Limb (tissue), 2 donors: Measurements from ENCODE around the gene ME3.
A peak's percentile ranks its signal among the peaks of the same experiment; 100 is the strongest.

ENCODE experiments used
- DNase-seq, 2 donors: peaks; one replicate each; pipeline ENCODE4 v3.0.0-alpha.2; 2016; ENCODE audit errors: extremely low spot score in 2 of 2

Gene ME3

GRCh38 chr11:86692746-86693145, 20.3 kb upstream of the ME3 start:
- no peak for DNase-seq

- DNase-seq: no peak
Measured at GRCh38 chr11:86692317-86692716, 19.9 kb upstream of the ME3 start.

- DNase-seq: no peak
Measured at GRCh38 chr11:86688398-86689179, 16.2 kb upstream of the ME3 start.

GRCh38 chr11:86687185-86687778, 14.9 kb upstream of the ME3 start:
- no peak for DNase-seq

DNA sequence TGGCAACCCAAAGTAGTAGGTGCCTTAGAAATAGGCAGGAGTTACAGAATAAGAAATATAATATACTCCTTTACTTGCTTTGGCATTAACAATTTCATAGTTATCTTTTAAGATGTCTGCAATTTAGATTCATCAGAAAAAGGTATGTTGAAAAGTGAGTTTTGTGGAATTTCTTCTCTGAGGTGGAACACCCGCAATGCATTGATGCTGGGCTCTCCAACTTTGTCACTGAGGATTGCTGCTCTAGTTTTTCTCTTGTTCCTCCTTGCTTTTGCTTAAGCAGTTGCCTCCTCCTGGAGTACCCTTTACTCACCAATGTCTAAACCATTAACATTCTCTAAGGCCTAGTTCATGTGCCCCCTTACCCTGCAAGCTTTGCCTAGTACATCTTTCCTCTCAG, 14.1 kb upstream of the ME3 start:
- DNase-seq: no peak

GRCh38 chr11:86681483-86681756, 9.0 kb upstream of the ME3 start:
- DNase-seq: no peak

- DNase-seq: no peak
Measured at GRCh38 chr11:86680716-86681482, 8.5 kb upstream of the ME3 start.

DNA sequence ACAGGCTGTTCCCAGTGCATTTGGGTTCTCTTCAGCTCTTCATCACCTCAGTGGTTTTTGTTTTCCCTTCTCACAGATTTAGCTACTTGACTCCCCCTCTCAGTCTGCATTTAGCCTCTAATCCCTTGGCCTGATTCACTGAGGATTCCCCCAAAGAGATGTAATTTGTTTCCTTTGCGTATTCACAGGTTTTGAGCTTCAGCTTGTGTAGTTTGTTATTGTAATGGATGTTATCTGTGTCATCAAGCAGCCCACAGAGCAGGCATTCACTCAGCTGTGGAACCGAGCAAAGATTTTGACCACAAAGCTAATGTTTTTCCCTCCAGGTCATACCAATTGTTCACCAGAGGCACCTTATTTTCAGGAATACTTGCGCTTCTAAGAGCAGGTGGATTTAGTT, 6.4 kb upstream of the ME3 start:
- no peak for DNase-seq

DNA sequence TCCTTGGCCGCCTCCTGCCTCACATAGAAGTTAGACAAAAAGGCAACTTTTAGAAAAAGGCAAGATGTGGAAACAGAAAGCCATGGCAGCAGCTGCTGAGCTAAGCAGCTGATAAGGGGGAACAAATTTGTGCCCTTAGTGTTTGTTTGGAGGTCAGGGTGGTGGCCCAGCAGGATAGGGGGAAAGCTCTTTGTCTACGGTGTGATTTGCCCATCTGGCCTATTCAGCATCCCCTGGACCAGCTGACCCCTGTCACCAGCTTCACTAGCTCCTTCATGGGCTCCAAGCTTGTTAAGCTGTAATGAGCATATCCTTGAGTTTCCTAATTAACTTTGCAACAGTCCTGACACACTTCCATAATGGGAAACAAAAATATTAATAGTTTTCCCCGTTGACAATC, 5.9 kb upstream of the ME3 start:
- no peak for DNase-seq

DNA sequence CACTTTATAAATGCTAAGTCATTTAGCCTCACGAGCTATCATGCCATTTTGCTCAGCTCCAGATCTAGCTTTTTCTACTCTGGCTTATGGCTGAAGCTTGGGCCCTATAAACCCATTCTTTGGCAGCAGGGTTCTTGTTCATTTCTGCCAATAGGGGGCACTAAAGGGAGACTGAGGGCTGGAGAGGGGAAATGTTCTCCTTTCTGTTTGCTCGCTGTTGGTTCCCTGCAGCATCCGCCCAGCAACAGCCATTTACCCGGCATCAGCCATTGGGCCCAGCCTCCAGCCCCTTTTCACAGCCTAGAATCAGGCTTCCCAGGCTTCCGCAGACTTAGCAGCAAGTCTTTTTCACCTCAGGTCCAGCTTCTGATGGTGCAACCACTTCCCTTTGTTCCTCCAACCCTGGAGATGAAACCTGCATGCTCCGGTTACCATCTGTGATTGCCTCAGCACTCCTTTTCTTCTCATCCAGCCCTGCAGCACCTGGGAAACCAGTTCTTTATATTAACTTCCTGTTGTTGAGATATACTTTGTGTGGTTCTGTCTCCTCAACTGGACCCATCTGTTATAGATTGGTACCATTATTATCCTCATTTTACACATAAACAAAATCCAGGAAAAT, 4.2 kb upstream of the ME3 start:
- no peak for DNase-seq

GRCh38 chr11:86676010-86676409, 3.6 kb upstream of the ME3 start:
- DNase-seq: no peak

DNA sequence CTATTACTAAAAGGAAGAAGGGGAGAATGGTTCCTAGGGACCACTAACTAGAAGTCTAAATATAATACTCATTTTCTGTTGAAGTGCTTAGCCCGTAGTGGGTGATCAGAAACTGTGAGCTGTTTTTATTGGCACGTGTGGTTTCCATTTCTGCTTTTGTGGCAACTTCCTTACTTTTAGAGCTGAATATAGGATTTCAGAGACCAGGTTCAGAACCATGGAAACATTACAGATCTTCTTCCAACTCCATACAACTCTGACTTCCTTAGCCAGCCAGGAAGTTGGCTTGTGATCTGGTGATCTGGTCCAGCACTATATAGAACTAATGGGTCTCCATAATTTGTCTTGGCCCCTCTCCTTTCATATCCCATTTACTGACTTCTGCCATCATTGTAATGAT, 2.6 kb upstream of the ME3 start:
- DNase-seq: peak in 1 of 2 donors; percentile 39

GRCh38 chr11:86673872-86674750, 1.7 kb upstream of the ME3 start:
- DNase-seq: no peak

DNA sequence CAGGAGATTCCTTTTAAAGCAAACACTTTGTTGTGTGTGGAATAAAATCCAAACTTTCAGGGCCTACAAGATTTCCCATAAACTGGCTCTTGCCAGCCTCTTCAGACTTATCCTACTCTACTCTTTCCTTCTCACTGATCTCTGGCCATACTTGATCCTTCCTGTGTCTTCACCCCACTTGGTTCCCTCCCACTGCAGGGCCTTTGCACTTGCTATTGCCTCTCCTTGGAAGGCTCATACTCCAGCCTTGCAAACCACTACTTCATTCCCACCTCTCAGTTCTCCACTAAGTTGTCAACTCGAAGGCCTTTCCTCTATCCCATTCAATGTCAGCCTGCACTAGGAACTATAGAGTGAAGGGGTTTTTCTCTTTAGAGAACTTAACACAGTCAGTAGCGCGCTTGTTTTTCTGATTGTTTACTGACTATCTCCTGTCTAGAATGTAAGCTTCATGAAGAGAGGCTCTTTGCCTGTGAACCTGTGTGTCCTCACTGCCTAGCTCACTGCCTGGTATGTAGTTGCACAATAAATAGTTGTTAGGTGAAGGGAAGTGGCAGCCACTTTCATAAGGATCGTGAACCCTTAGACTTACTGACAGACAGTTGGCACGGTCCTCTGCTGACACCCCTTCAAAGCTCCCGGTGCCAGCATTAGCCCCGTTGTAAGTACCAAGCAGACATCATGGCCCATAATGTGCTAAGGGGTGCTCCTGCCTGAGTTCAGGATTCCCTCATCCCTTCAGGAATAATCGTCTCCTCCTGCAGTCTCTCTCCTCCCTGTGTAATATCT, 833 bp upstream of the ME3 start:
- no peak for DNase-seq

DNA sequence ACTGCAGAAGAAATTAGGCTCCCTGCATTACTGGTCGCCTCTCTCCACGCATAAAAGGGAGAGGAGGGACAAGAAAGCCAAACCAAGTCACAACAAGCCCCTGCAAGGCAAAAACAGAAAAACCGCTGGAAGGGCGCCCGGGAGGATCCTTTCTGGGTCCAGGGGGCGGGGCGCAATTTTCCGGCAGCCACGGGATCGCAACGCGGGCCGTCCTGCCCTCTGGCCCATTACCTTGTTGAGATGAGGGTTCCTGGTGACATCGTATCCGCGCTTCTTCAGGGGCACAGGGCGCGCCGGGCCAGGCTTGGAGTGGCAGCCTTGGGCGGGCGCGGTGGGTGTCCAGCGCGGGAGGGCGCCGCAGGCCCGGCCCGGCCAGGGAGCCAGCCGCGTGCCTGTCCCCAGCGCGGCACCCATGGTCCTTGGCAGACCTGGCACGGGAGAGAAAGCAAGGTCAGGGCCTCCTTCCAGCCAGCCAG, 847 bp downstream of the ME3 start:
- peak in 1 of 2 donors; percentile 72 for DNase-seq

DNA sequence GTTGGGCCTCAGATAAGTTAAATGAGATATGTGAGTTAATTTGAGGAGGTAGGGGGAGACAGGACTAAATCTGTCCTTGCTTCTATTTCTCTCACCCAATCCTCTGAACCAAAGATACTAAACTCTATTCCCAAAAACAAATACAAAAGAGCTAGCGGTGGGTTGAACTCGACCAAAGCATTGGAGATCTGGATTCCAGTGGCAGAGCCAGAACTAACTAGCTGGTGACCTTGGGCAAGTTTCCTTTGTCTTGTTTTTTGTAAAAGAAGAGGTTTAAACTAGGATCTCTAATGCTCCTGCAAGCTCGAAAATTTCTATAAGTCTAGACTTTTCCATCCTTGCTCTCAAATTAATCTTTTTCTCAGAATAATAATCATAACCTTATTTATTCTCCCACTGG, 1.5 kb downstream of the ME3 start:
- no peak for DNase-seq

- no peak for DNase-seq
Measured at GRCh38 chr11:86670181-86670580, 2.2 kb downstream of the ME3 start.

- no peak for DNase-seq
Measured at GRCh38 chr11:86669424-86669823, 3.0 kb downstream of the ME3 start.

DNA sequence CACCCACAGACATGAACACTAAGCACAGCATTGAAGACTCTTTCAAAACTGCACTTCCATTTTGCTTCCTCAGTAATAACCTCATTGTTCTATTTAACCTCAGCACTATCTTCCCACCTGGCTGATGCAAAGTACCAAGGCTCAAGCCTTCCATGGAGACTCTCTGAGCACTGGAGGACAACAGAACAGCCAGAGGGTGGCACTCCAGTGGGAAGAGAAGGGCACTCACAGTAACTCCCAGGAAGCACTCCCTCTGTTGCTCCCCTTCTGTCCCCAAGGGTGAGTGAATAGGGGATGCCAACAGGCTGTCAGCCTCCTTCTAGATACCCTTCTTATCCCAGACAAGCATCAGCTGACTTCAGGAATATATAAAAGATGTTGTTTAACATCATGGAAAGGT, 3.5 kb downstream of the ME3 start:
- no peak for DNase-seq

DNA sequence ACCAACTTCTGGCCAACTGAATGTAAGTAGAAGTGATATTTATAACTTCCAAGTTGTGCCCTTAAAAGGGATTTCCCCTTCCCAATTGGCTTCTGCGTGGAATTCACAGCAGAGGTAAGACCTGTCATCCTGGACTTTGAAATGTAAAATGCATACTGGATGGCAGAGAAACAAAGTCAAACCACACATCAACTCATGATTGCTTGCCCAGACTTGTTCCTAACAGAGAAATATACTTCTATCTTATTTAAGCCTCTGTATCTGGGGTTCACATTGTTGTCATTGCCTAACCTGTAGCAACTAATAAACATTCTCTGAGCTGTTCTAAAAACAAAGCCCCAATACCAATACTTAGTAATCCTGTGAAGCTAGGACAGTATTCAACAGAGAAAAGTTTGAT, 6.2 kb downstream of the ME3 start:
- DNase-seq: no peak

GRCh38 chr11:86664930-86665329, 7.5 kb downstream of the ME3 start:
- no peak for DNase-seq
